HL-60 (cell line): ENCODE data around the gene LRRC4C.

Experiments used
- DNase-seq, 2 experiments: peaks; one replicate each; pipeline ENCODE4 v3.0.0-alpha.2; 2010 to 2020; ENCODE audit warnings: low read depth in 1 of 2, low spot score in 1 of 2
- H3K27ac ChIP-seq: fragments of 250-450 bp; sonication (Bioruptor Pico); replicated peaks from 2 replicates; pipeline ENCODE4 v1.5.1; 2020; ENCODE audit warnings: mild to moderate bottlenecking, moderate library complexity
- H3K27me3 ChIP-seq: fragments of 250-450 bp; sonication (Bioruptor Pico); 2 replicates; pipeline ENCODE4 v1.5.1; 2021; ENCODE audit warnings: mild to moderate bottlenecking, moderate library complexity; ENCODE audit not compliant: insufficient read depth, poor library complexity, severe bottlenecking
- H3K4me3 ChIP-seq: replicated peaks from 2 replicates; pipeline ENCODE4 v1.5.1; 2011; ENCODE audit warnings: mild to moderate bottlenecking, control low read depth, low read length; ENCODE audit not compliant: insufficient read depth
- GABPA ChIP-seq: IDR thresholded peaks from 2 replicates; pipeline ENCODE4 v1.6.1; 2012; ENCODE audit warnings: low read depth
- POLR2AphosphoS5 ChIP-seq: IDR thresholded peaks from 2 replicates; pipeline ENCODE4 v1.6.1; 2012; ENCODE audit warnings: low read depth
- SPI1 ChIP-seq: IDR thresholded peaks from 2 replicates; pipeline ENCODE4 v1.6.1; 2012; ENCODE audit warnings: low read depth, mild to moderate bottlenecking, borderline replicate concordance
- TF ChIP-seq, protein P1 (sequence below): IDR thresholded peaks from one replicate; pipeline ENCODE4 v1.5.1; 2011; ENCODE audit warnings: low read length, control low read depth, inconsistent platforms; ENCODE audit not compliant: insufficient read depth
- TF ChIP-seq, protein P2 (sequence below): IDR thresholded peaks from 2 replicates; pipeline ENCODE4 v1.6.1; 2012; ENCODE audit warnings: low read depth; ENCODE audit not compliant: insufficient replicate concordance

The LRRC4C gene

DNA sequence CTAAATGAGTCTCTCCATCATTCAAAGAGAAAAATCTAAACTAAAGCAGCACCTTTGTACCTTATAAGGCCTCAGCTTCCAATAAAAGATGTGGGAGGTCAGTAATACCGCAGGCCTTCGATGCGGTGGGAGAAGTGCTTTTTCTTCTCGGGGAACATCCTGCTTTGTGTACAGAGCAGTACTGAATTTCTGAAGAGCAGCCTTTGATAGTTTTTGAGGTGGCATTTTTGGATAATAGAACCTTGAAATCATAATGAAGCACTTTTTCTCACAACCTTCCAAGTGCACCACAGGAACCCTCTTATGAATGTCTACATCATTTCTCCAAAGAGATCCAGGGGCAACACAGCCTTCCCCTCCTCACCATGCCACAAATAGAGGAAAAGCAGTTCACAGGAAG is 39.6 kb downstream of the LRRC4C start:
- Histone ChIP-seq H3K27me3 (no peaks in the 10 kb centered on the region), H3K4me3 (no peak overlapping the region), H3K27ac (no peak overlapping the region)
- no peak for DNase-seq
- TF ChIP-seq POLR2AphosphoS5 = no peak
- no peak for TF ChIP-seq GABPA
- TF ChIP-seq, protein P1, sequence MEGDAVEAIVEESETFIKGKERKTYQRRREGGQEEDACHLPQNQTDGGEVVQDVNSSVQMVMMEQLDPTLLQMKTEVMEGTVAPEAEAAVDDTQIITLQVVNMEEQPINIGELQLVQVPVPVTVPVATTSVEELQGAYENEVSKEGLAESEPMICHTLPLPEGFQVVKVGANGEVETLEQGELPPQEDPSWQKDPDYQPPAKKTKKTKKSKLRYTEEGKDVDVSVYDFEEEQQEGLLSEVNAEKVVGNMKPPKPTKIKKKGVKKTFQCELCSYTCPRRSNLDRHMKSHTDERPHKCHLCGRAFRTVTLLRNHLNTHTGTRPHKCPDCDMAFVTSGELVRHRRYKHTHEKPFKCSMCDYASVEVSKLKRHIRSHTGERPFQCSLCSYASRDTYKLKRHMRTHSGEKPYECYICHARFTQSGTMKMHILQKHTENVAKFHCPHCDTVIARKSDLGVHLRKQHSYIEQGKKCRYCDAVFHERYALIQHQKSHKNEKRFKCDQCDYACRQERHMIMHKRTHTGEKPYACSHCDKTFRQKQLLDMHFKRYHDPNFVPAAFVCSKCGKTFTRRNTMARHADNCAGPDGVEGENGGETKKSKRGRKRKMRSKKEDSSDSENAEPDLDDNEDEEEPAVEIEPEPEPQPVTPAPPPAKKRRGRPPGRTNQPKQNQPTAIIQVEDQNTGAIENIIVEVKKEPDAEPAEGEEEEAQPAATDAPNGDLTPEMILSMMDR = no peak
- no peak for TF ChIP-seq SPI1
- TF ChIP-seq, protein P2, sequence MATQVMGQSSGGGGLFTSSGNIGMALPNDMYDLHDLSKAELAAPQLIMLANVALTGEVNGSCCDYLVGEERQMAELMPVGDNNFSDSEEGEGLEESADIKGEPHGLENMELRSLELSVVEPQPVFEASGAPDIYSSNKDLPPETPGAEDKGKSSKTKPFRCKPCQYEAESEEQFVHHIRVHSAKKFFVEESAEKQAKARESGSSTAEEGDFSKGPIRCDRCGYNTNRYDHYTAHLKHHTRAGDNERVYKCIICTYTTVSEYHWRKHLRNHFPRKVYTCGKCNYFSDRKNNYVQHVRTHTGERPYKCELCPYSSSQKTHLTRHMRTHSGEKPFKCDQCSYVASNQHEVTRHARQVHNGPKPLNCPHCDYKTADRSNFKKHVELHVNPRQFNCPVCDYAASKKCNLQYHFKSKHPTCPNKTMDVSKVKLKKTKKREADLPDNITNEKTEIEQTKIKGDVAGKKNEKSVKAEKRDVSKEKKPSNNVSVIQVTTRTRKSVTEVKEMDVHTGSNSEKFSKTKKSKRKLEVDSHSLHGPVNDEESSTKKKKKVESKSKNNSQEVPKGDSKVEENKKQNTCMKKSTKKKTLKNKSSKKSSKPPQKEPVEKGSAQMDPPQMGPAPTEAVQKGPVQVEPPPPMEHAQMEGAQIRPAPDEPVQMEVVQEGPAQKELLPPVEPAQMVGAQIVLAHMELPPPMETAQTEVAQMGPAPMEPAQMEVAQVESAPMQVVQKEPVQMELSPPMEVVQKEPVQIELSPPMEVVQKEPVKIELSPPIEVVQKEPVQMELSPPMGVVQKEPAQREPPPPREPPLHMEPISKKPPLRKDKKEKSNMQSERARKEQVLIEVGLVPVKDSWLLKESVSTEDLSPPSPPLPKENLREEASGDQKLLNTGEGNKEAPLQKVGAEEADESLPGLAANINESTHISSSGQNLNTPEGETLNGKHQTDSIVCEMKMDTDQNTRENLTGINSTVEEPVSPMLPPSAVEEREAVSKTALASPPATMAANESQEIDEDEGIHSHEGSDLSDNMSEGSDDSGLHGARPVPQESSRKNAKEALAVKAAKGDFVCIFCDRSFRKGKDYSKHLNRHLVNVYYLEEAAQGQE = no peak

DNA sequence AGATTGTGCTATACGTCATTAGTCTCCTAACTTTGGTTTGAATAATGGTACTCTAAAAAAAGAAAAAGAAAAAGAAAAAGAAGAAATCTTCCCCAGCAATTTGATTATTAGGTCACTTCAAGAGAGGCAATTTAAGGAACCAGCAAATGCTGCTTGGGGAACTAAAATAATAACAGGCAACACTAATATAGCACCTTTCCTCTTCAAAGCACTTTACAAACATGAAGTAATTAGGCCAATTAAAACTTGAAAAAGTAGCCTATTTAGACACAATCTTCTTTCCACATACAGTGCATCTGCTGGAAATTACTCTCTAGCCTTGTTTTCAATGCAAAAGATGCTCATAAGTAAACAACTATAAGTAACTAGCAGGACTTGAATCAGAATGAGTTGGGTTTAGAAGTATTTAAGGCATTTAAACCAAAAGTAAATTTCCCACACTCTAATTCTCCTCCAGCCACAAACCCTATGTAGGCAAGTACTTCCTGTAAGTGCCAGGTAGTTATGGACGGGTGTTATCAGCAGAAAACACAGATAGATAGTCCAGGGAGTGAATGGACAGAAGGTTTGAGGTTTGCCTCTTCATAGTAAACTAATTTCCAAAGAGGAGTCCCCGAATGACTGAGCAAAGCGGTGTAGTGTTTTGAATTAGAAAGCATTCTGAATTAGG is 44.5 kb downstream of the LRRC4C start:
- no peak for DNase-seq
- H3K4me3 ChIP-seq = no peak overlapping the region
- TF ChIP-seq, protein P2 = no peak
- TF ChIP-seq POLR2AphosphoS5 (no peak), GABPA (no peak), SPI1 (no peak)
- TF ChIP-seq, protein P1 = no peak
- no peaks in the 10 kb centered on the region for H3K27me3 ChIP-seq
- no peak overlapping the region for H3K27ac ChIP-seq

DNA sequence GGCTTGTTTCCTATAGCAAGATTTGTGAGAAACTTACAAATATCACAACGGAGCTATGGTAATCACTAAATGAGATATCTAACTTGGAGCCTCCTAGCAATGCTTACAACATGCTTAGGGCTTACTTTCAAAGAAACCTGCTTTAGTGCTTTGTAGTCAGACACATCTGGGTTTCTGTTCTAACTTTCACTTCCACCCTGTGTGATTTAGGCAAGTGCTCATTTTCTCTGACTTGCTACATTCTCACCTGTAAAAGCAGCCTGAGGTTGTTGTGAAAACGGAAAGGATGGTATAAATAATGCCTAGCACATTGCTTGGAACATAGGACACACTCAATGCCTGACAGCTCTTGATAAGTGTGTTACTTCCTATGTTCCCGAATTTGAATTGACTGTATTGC is 45.6 kb downstream of the LRRC4C start:
- no peaks in the 10 kb centered on the region for H3K27me3 ChIP-seq
- no peak overlapping the region for H3K27ac ChIP-seq
- DNase-seq = no peak
- TF ChIP-seq SPI1 (no peak), GABPA (no peak), POLR2AphosphoS5 (no peak)
- TF ChIP-seq, protein P1 = no peak
- H3K4me3 ChIP-seq = no peak overlapping the region

DNA sequence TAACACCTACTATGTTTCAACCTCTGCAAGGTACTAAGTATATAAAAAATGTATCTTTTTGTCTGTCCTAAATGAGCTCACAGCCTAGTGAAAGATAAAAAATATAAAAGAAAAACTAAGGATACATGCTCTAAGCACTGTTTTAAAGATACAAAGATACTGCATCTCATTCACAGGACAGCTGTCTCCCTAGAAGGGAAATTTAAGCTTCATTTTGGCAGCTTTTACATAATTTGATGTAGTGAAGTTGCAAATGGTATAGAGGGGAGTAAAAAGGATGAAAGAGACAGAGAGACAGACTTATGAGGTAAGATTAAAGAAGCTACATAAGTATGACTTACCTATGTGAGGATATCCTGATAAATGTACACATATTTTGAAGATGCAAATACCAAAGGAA is 53.6 kb downstream of the LRRC4C start:
- H3K4me3 ChIP-seq = no peak overlapping the region
- no peaks in the 10 kb centered on the region for H3K27me3 ChIP-seq
- TF ChIP-seq, protein P1 = no peak
- TF ChIP-seq, protein P2 = no peak
- no peak for TF ChIP-seq SPI1
- no peak for TF ChIP-seq GABPA
- TF ChIP-seq POLR2AphosphoS5 = no peak
- H3K27ac ChIP-seq = no peak overlapping the region
- DNase-seq = no peak
